SK-N-SH treated with all-trans-retinoic acid at 6 μM for 48 hours (cell line): Measurements from ENCODE around the gene TRAF1.

Experiments
- PPARA ChIP-seq: fragments of 250-450 bp; sonication (Bioruptor Pico); IDR thresholded peaks from 2 replicates; pipeline ENCODE4 v1.5.0; 2020; ENCODE audit warnings: mild to moderate bottlenecking, borderline replicate concordance
- ZC3H10 ChIP-seq: fragments of 250-450 bp; sonication (Bioruptor Pico); IDR thresholded peaks from 2 replicates; pipeline ENCODE4 v1.5.1; 2021; ENCODE audit warnings: mild to moderate bottlenecking, moderate library complexity
- ZFP3 ChIP-seq: fragments of 250-450 bp; sonication (Bioruptor Pico); IDR thresholded peaks from 2 replicates; pipeline ENCODE4 v1.5.0; 2020; ENCODE audit warnings: mild to moderate bottlenecking, moderate library complexity
- ZNF70 ChIP-seq: fragments of 450-650 bp; formaldehyde crosslinking; IDR thresholded peaks from 2 replicates; pipeline ENCODE4 v1.5.0; 2020; ENCODE audit warnings: mild to moderate bottlenecking, moderate library complexity
- TF ChIP-seq, protein P1 (sequence below): fragments of 250-450 bp; sonication (Bioruptor Pico); IDR thresholded peaks from 2 replicates; pipeline ENCODE4 v1.5.1; 2020; ENCODE audit warnings: low read depth, mild to moderate bottlenecking, moderate library complexity

DNA sequence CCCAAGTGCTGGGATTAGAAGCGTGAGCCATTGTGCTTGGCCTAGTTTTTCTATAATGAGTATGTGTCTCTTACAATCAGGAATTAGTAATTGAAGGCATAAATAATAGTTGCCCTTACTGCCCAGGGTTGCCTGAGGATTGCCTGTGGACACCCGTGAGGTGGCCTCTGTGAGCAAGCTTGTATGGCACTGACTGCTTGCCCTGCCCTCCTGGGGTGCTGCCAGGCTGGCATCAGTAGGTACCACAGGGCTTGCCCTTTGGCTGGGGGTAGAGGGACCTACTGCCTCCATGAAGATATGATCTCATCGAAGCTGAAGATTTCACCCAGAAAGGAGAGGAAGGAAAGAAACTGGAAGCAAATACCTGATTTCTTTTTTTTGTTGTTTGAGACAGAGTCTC, 25.8 kb downstream of the TRAF1 start:
- TF ChIP-seq, protein P1, sequence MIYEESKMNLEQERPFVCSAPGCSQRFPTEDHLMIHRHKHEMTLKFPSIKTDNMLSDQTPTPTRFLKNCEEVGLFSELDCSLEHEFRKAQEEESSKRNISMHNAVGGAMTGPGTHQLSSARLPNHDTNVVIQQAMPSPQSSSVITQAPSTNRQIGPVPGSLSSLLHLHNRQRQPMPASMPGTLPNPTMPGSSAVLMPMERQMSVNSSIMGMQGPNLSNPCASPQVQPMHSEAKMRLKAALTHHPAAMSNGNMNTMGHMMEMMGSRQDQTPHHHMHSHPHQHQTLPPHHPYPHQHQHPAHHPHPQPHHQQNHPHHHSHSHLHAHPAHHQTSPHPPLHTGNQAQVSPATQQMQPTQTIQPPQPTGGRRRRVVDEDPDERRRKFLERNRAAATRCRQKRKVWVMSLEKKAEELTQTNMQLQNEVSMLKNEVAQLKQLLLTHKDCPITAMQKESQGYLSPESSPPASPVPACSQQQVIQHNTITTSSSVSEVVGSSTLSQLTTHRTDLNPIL: no peak
- TF ChIP-seq PPARA (CRISPR knock-in tag): no peak
- no peak for TF ChIP-seq ZFP3 (CRISPR knock-in tag)
- no peak for TF ChIP-seq ZNF70 (CRISPR knock-in tag)
- no peak for TF ChIP-seq ZC3H10 (CRISPR knock-in tag)
